Measurements from ENCODE around the gene LTF. TPM values are rescaled to one million over a fixed set of nuclear protein-coding genes. Genes with fewer than 3 reads are reported as not detected.

LTF gene
- total RNA-seq, 1 experiment from 2014 or later = not detected

DNA sequence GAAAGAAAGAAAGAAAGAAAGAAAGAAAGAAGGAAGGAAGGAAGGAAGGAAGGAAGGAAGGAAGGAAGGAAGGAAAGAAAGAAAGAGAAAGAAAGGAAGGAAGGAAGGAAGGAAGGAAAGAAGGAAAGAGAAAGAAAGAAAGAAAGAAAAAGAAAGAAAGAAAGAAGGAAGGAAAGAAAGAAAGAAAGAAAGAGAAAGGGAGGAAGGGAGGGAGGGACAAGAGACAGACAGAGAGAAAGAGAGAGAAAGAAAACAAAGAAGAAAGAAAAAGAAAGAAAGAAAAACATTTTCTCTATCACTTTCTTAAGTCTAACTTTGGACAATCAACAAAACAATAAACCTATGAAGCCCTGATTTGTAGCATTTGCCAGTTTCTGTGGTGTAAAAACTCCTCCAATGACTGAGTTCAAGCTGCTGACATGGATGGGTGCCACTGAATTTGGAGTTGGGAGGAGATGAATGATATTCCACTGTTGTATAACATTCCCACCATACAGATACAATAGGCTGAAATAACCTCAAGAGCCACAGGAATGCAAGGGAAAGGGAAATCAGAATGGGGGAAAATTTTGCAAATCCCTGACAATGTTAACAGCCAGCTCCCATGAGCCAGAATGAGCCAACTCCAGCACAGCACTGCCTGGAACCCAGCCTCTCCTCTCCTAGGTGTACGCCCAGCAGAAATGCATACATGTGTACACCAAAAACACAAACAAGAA is 18.1 kb upstream of the LTF start:
- DNase-seq (ENCODE audit: low read depth, low spot score) = no peak
- Histone ChIP-seq H3K9me2 (ENCODE audit: insufficient read depth) (no peaks in the 10 kb centered on the region), H3K4me3 (replicated peaks in 1 of 2; ENCODE audit: low read depth in 1 of 2, low read length in 2 of 2) (no peak overlapping the region), H3K36me3 (ENCODE audit: control insufficient read depth in 1 of 2, insufficient read depth in 2 of 2, low read length in 2 of 2) (no peaks in the 10 kb centered on the region), H3K27me3 (ENCODE audit: insufficient read depth, low read length) (peaks cover 7% of the 10 kb centered on the region; the same call in 1 of the 2 replicates), H3K4me1 (ENCODE audit: control insufficient read depth in 1 of 2, insufficient read depth in 2 of 2, low read length in 2 of 2) (no peaks in the 10 kb centered on the region), H3K27ac (ENCODE audit: low read depth, low read length) (no peak overlapping the region), H3K79me2 (ENCODE audit: insufficient read depth, low read length) (no peaks in the 10 kb centered on the region), H2AFZ (ENCODE audit: low read depth, low read length, poor library complexity, severe bottlenecking) (no peak overlapping the region), H4K20me1 (ENCODE audit: insufficient read depth) (no peaks in the 10 kb centered on the region), H3K9ac (ENCODE audit: low read length) (no peak overlapping the region), H3K4me2 (ENCODE audit: low read length) (no peak overlapping the region), H3K9me3 (ENCODE audit: control insufficient read depth in 1 of 2, insufficient read depth in 1 of 2, low read depth in 1 of 2, low read length in 2 of 2) (no peaks in the 10 kb centered on the region)
- POLR2A ChIA-PET = no interaction called here
- no peak for ATAC-seq
- RAD21 ChIA-PET (ENCODE audit: low non-redundant PET in 1 of 2, low total read pairs in 2 of 2, uncharacterized antibody in 2 of 2, unreplicated experiment in 2 of 2) = no interaction called here
- intact Hi-C loops (cut with micrococcal nuclease) = no loop called here
- BruUV-seq (replicated peaks) = no TSS peak
- CTCF ChIA-PET = interaction anchor here (0.6 to 2.4 kb wide), 2 partner anchors 76 to 146 kb away, joined by 3 to 9 read pairs; no protein-coding TSS in a partner anchor
- no peak for TF ChIP-seq POLR2AphosphoS5 (IDR thresholded peaks at IDR 0.05; ENCODE audit: low read depth, low read length)
- TF ChIP-seq CEBPB (IDR thresholded peaks at IDR 0.05; ENCODE audit: low read depth) = no peak
- no peak for TF ChIP-seq REST (IDR thresholded peaks at IDR 0.05; ENCODE audit: low read depth)
- no peak for TF ChIP-seq YY1 (IDR thresholded peaks at IDR 0.05; ENCODE audit: extremely low read depth, insufficient replicate concordance, low read depth, low read length)
- TF ChIP-seq SRF (IDR thresholded peaks at IDR 0.05; ENCODE audit: low read depth) = no peak
- no peak for TF ChIP-seq RAD21 (IDR thresholded peaks at IDR 0.05; ENCODE audit: low read depth)
- TF ChIP-seq EZH2phosphoT487 (IDR thresholded peaks at IDR 0.05; ENCODE audit: borderline replicate concordance) = no peak
